Measurements from ENCODE around the gene CTSD. TPM values are rescaled to one million over a fixed set of nuclear protein-coding genes. Genes with fewer than 3 reads are reported as not detected.

The CTSD gene
- total RNA-seq, 1 experiment from 2014 or later: 158 TPM

GRCh38 chr11:1755344-1755691, 8.4 kb downstream of the CTSD start:
- DNase-seq: no peak
- H3K4me3 Mint-ChIP-seq: no peak overlapping the region
- no peaks in the 10 kb centered on the region for H3K9me3 Mint-ChIP-seq
- Histone ChIP-seq H3K4ac (ENCODE audit: low read depth, low read length) (no peak overlapping the region), H2BK120ac (ENCODE audit: low read depth, low read length, poor library complexity, severe bottlenecking) (no peak overlapping the region), H2AK5ac (ENCODE audit: insufficient read length, low read length) (no peak overlapping the region), H3K18ac (ENCODE audit: insufficient read length, low read depth, low read length) (no peak overlapping the region), H3K79me2 (ENCODE audit: insufficient read depth, low read length) (no peaks in the 10 kb centered on the region), H2BK15ac (ENCODE audit: low read depth, low read length) (no peak overlapping the region), H3K14ac (ENCODE audit: insufficient read depth, low read length) (no peak overlapping the region), H3K56ac (ENCODE audit: insufficient read length, low read depth, low read length) (no peak overlapping the region), H3K9me3 (ENCODE audit: control insufficient read depth, low read depth, low read length) (no peaks in the 10 kb centered on the region), H3K9ac (ENCODE audit: extremely low read depth, insufficient read length, low read length) (no peak overlapping the region), H4K8ac (replicated peaks; ENCODE audit: insufficient read length, low read depth, low read length) (no peak overlapping the region), H3K23me2 (ENCODE audit: insufficient read length, low read depth, low read length, poor library complexity, severe bottlenecking) (no peaks in the 10 kb centered on the region), H2BK5ac (ENCODE audit: insufficient read length, low read length) (no peak overlapping the region), H3K27ac (ENCODE audit: insufficient read length, low read depth, low read length) (no peak overlapping the region), H3K4me2 (ENCODE audit: insufficient read depth, insufficient read length, low read length) (no peak overlapping the region), H3T11ph (ENCODE audit: low read length) (no peak overlapping the region), H2AFZ (ENCODE audit: low read length) (no peak overlapping the region), H4K20me1 (ENCODE audit: control insufficient read depth, insufficient read depth, insufficient read length) (no peaks in the 10 kb centered on the region), H4K5ac (ENCODE audit: insufficient read length, low read depth, low read length) (no peak overlapping the region), H3K79me1 (ENCODE audit: insufficient read depth, low read depth, low read length, poor library complexity, severe bottlenecking) (no peaks in the 10 kb centered on the region), H3K23ac (ENCODE audit: insufficient read length, low read depth, low read length) (no peak overlapping the region), H3K4me1 (ENCODE audit: insufficient read depth, low read length) (no peaks in the 10 kb centered on the region), H3K27me3 (ENCODE audit: insufficient read depth, low read length) (no peaks in the 10 kb centered on the region), H2BK12ac (ENCODE audit: insufficient read length, low read depth, low read length) (no peak overlapping the region), H4K91ac (ENCODE audit: insufficient read length, low read depth, low read length) (no peak overlapping the region), H2BK20ac (ENCODE audit: low read depth, low read length, poor library complexity, severe bottlenecking) (no peak overlapping the region)
- WGBS (ENCODE audit: extremely low coverage, insufficient read length, low lambda C conversion rate): no CpG with 5 or more reads among the region's 9 CpGs
- peaks cover 3% of the 10 kb centered on the region for H3K27me3 Mint-ChIP-seq (ENCODE audit: low read depth)
- H3K4me1 Mint-ChIP-seq: peaks cover 3 to 6% of the 10 kb centered on the region in 2 experiments
- H3K27ac Mint-ChIP-seq: no peak overlapping the region
- TF ChIP-seq, protein P1, sequence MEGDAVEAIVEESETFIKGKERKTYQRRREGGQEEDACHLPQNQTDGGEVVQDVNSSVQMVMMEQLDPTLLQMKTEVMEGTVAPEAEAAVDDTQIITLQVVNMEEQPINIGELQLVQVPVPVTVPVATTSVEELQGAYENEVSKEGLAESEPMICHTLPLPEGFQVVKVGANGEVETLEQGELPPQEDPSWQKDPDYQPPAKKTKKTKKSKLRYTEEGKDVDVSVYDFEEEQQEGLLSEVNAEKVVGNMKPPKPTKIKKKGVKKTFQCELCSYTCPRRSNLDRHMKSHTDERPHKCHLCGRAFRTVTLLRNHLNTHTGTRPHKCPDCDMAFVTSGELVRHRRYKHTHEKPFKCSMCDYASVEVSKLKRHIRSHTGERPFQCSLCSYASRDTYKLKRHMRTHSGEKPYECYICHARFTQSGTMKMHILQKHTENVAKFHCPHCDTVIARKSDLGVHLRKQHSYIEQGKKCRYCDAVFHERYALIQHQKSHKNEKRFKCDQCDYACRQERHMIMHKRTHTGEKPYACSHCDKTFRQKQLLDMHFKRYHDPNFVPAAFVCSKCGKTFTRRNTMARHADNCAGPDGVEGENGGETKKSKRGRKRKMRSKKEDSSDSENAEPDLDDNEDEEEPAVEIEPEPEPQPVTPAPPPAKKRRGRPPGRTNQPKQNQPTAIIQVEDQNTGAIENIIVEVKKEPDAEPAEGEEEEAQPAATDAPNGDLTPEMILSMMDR (conservative IDR thresholded peaks at IDR 0.05): no peak
- peaks cover 3 to 20% (median 17%) of the 10 kb centered on the region in 3 experiments; a peak in 6 of 7 replicates for H3K36me3 Mint-ChIP-seq (ENCODE audit: insufficient read depth in 1 of 3, low read depth in 3 of 3)
